ENCODE data around the gene OGFR.

DNA sequence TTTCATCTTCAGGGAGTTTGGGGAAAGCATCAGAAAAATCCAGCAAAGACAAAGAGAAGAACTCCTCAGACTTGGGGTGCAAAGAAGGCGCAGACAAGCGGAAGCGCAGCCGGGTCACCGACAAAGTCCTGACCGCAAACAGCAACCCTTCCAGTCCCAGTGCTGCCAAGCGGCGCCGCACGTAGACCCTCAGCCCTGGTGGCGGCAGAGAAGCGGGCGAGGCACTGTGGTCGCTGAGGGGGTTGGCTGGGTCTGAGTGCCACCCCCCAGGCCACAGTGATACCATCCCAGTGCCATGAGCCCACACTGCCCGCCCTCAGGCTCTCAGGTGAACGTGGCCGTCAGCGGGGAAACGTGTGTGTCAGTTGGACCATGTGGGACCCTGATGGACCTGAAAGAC lies 5.2 kb upstream of the OGFR start:
- TF ChIP-seq, protein P1, sequence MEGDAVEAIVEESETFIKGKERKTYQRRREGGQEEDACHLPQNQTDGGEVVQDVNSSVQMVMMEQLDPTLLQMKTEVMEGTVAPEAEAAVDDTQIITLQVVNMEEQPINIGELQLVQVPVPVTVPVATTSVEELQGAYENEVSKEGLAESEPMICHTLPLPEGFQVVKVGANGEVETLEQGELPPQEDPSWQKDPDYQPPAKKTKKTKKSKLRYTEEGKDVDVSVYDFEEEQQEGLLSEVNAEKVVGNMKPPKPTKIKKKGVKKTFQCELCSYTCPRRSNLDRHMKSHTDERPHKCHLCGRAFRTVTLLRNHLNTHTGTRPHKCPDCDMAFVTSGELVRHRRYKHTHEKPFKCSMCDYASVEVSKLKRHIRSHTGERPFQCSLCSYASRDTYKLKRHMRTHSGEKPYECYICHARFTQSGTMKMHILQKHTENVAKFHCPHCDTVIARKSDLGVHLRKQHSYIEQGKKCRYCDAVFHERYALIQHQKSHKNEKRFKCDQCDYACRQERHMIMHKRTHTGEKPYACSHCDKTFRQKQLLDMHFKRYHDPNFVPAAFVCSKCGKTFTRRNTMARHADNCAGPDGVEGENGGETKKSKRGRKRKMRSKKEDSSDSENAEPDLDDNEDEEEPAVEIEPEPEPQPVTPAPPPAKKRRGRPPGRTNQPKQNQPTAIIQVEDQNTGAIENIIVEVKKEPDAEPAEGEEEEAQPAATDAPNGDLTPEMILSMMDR (IDR thresholded peaks at IDR 0.05; ENCODE audit: insufficient read depth, low read depth, low read length), result no peak
- TF ChIP-seq EZH2 (IDR thresholded peaks at IDR 0.05; ENCODE audit: insufficient read depth, low read length), result no peak

All from astrocyte (in vitro differentiated cells and primary cell).